Fibroblast of villous mesenchyme (primary cell): ENCODE measurements around the gene ADGRA1. TPM values are rescaled to one million over a fixed set of nuclear protein-coding genes. Genes with fewer than 3 reads are reported as not detected.

Source experiments
- DNase-seq: peaks from one replicate; pipeline ENCODE4 v3.0.0-alpha.2; 2010; ENCODE audit warnings: low read depth
- H3K4me3 ChIP-seq: 2 replicates; pipeline ENCODE4 v1.5.1; 2011; ENCODE audit warnings: low read depth, mild to moderate bottlenecking, low read length
- CTCF ChIP-seq: IDR thresholded peaks from 2 replicates; pipeline ENCODE4 v1.5.1; 2012; ENCODE audit warnings: low read depth, mild to moderate bottlenecking, low read length; ENCODE audit not compliant: insufficient read depth
- total RNA-seq: library from RNA; depleted of rRNA; stranded (reverse); fragments of >200 nt; gene quantifications from 2 replicates; pipeline ENCODE4 v1.2.3, GENCODE V29; 2012

Gene ADGRA1
- total RNA-seq, 1 donor, result not detected

DNA sequence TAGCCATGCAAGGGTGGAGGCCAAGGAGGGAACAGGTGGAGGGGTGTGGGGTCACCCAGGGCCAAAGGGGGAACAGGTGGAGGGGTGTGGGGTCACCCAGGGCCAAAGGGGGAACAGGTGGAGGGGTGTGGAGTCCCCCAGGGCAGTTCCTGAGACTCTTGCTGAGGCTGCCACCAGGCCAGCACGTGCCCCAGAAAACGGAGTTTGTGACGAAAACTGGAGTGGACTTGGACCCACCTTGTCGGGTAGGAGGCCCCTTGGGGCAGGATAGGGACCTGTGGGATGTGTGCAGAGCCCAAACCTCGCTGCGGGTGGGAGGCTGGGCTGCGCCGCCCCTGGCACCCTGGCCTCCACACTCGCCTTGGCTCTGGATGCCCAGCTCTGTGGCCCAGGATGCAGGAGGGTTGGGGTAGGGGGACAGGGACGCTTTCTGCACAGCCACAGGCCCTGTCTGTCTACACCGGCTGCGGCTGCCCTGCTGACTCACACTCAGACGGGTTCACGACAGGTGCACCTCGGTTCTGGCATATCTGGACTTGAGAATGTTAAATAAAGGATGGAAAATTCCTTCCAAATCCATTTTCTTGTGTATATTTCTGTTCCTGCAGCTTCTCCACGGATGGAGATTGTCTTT is 562 bp upstream of the ADGRA1 start:
- no peak overlapping the region for H3K4me3 ChIP-seq
- DNase-seq, result no peak
- TF ChIP-seq CTCF, result no peak

GRCh38 chr10:133088179-133088955 is 643 bp downstream of the ADGRA1 start:
- DNase-seq, result no peak
- TF ChIP-seq CTCF, result no peak
- no peak overlapping the region for H3K4me3 ChIP-seq

DNA sequence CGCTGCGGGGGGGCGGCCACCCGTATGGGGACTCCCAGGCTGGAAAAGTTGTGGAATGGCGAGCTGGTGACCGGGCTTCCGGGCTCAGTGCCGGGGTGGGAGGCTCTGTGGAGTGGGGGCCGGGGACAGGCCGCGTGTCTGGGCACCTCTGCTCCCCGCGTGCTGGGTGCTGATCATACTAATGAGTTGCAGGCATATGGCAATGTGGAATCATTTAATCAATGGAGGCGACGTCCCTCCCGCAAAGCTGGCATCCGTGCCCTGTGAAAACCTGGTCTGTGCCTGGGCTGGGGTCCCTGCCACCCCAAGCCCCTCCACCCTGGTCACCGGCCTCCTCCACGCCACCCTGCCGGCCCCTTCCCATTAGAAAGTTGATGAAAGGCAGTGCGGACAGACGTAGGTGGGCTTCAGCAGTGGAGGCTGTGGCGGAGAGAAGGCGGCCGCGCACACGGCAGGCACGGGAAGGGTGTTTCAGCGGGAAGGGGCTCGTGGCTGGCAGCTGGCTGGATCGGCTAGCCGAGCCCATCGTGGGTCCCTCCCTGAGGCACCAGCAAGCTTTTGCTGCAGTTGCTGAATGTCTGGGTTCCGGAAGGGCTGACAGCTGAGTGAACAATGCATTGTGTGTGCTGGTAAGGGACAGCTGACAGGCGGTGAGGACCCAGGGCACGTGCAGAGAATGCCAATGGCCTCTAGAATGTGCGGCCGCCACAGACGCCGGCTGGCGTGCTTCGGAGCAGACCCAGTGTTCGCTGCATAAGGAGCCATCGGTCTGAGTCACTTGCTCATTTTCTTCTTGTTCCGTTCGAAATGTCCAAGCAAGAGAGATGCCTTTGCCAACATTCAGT is 1.5 kb downstream of the ADGRA1 start:
- DNase-seq, result no peak
- no peak for TF ChIP-seq CTCF
- no peak overlapping the region for H3K4me3 ChIP-seq

GRCh38 chr10:133090101-133090500 is 2.4 kb downstream of the ADGRA1 start:
- TF ChIP-seq CTCF, result no peak
- DNase-seq, result no peak
- H3K4me3 ChIP-seq, result no peak overlapping the region

DNA sequence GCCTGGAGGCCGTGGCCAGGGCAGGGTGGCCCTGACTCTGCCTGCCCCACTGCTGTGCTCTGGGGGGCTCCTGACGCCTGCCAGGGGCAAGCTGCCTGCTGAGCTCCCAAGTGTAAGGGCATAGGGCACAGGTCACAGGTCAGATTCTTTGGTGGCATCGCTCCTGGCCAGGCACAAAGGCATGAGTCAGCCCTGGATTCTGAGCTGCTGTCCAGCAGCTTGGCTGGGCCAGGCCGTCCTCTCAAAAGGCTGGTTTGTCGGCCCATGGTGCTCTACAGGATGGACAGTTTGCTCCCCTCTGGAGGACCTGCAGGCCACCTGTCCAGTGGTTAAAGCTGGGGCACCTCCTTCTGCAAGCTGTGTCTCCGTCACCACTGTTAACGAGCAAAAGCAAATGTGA is 2.9 kb downstream of the ADGRA1 start:
- no peak overlapping the region for H3K4me3 ChIP-seq
- TF ChIP-seq CTCF, result no peak
- no peak for DNase-seq

GRCh38 chr10:133091316-133091715 is 3.6 kb downstream of the ADGRA1 start:
- TF ChIP-seq CTCF, result no peak
- no peak for DNase-seq
- H3K4me3 ChIP-seq, result no peak overlapping the region
